Measurements from ENCODE around the gene COG5. TPM values are rescaled to one million over a fixed set of nuclear protein-coding genes. Genes with fewer than 3 reads are reported as not detected.

The COG5 gene
- total and polyA plus RNA-seq, 11 donors, result 9.4 to 61.6 (median 42.1) TPM

GRCh38 chr7:107309296-107309695 is 254.4 kb downstream of the COG5 start:
- 82 to 92% (median 89%) methylated on average over 1 of the region's 1 CpG for WGBS, 4 donors
- Histone ChIP-seq H3K4me3 (no peak overlapping the region), H3K9me3 (peaks cover 0 to 9% (median 0%) of the 10 kb centered on the region in 12 donors), H3K27me3 (no peaks in the 10 kb centered on the region), H3K36me3 (peaks cover 0 to 4% (median 0%) of the 10 kb centered on the region in 9 donors), H3K4me1 (peaks cover 0 to 6% (median 0%) of the 10 kb centered on the region in 12 donors), H3K27ac (no peak overlapping the region)
- DNase-seq, result no peak
- intact Hi-C loops (cut with DNase I), result no loop called here
- peak in 1 of 4 donors; percentile 35 for ATAC-seq
- TF ChIP-seq POLR2A (IDR thresholded peaks at IDR 0.05), result no peak
- TF ChIP-seq, protein P1, sequence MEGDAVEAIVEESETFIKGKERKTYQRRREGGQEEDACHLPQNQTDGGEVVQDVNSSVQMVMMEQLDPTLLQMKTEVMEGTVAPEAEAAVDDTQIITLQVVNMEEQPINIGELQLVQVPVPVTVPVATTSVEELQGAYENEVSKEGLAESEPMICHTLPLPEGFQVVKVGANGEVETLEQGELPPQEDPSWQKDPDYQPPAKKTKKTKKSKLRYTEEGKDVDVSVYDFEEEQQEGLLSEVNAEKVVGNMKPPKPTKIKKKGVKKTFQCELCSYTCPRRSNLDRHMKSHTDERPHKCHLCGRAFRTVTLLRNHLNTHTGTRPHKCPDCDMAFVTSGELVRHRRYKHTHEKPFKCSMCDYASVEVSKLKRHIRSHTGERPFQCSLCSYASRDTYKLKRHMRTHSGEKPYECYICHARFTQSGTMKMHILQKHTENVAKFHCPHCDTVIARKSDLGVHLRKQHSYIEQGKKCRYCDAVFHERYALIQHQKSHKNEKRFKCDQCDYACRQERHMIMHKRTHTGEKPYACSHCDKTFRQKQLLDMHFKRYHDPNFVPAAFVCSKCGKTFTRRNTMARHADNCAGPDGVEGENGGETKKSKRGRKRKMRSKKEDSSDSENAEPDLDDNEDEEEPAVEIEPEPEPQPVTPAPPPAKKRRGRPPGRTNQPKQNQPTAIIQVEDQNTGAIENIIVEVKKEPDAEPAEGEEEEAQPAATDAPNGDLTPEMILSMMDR (IDR thresholded peaks at IDR 0.05), result no peak

DNA sequence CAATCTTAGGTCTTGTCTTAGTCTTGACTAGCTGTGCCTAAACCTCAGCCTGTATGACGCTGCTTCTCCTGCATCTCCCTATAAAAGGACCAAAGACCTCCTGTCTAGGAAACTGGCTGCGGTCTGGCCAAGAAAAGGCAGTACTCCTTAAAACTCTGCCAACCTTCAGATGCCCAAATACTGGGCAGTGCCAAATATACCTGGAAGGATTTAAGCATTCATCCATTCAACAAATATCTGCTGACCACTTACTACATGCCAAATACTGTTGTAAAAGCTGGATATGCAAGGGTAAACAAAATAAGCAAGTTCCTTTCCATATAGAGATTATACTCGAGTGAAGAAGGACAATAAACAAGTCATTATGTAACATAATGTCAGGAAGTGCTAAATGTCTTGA is 259.1 kb downstream of the COG5 start:
- TF ChIP-seq, protein P1 (IDR thresholded peaks at IDR 0.05), result no peak
- TF ChIP-seq POLR2A (IDR thresholded peaks at IDR 0.05), result no peak
- Histone ChIP-seq H3K4me3 (no peak overlapping the region), H3K27me3 (no peaks in the 10 kb centered on the region), H3K9me3 (peaks cover 0 to 9% (median 0%) of the 10 kb centered on the region in 12 donors), H3K4me1 (peaks cover 0 to 13% (median 0%) of the 10 kb centered on the region in 12 donors), H3K36me3 (peaks cover 0 to 4% (median 0%) of the 10 kb centered on the region in 9 donors), H3K27ac (peak overlapping the region in 2 of 12 donors; percentile 4 to 11)
- 71 to 72% (median 72%) methylated on average over 3 of the region's 3 CpGs for WGBS, 4 donors
- DNase-seq (no peak), ATAC-seq (no peak)
- intact Hi-C loops (cut with DNase I), result no loop called here

GRCh38 chr7:107304063-107304462 is 259.7 kb downstream of the COG5 start:
- no peak overlapping the region for H3K4me3 ChIP-seq
- H3K9me3 ChIP-seq, result peaks cover 0 to 9% (median 0%) of the 10 kb centered on the region in 12 donors
- no peak for DNase-seq
- no peaks in the 10 kb centered on the region for H3K27me3 ChIP-seq
- 49 to 61% (median 54%) methylated on average over 1 of the region's 1 CpG for WGBS, 4 donors
- peaks cover 0 to 13% (median 0%) of the 10 kb centered on the region in 12 donors for H3K4me1 ChIP-seq
- TF ChIP-seq POLR2A (IDR thresholded peaks at IDR 0.05), result no peak
- TF ChIP-seq, protein P1 (IDR thresholded peaks at IDR 0.05), result no peak
- peak in 2 of 4 donors; percentile 26 to 41 for ATAC-seq
- H3K27ac ChIP-seq, result peak overlapping the region in 2 of 12 donors; percentile 4 to 11
- intact Hi-C loops (cut with DNase I), result no loop called here
- H3K36me3 ChIP-seq, result peaks cover 0 to 4% (median 0%) of the 10 kb centered on the region in 9 donors

- no peaks in the 10 kb centered on the region for H3K27me3 ChIP-seq
- H3K36me3 ChIP-seq, result peaks cover 0 to 4% (median 0%) of the 10 kb centered on the region in 9 donors
- intact Hi-C loops (cut with DNase I), result no loop called here
- no peak overlapping the region for H3K4me3 ChIP-seq
- WGBS, 4 donors, result 88 to 96% (median 91%) methylated on average over 2 of the region's 2 CpGs
- H3K27ac ChIP-seq, result no peak overlapping the region
- DNase-seq, result no peak
- H3K9me3 ChIP-seq, result peaks cover 0 to 9% (median 0%) of the 10 kb centered on the region in 12 donors
- TF ChIP-seq, protein P1 (IDR thresholded peaks at IDR 0.05), result no peak
- no peak for TF ChIP-seq POLR2A (IDR thresholded peaks at IDR 0.05)
- no peak for ATAC-seq
- H3K4me1 ChIP-seq, result peaks cover 0 to 13% (median 0%) of the 10 kb centered on the region in 12 donors
These were observed 261.4 kb downstream of the COG5 start for GRCh38 chr7:107302250-107302847.

Data from heart left ventricle (tissue), 16 donors.